HepG2 (cell line): ENCODE results near the gene SGMS1. TPM values are rescaled to one million over a fixed set of nuclear protein-coding genes. Genes with fewer than 3 reads are reported as not detected.

ENCODE experiments used
- AKAP8 ChIP-seq: sonication (generic); formaldehyde crosslinking; IDR thresholded peaks from 2 replicates; pipeline ENCODE4 v1.5.1; 2020; ENCODE audit warnings: mild to moderate bottlenecking, missing genetic modification reagents
- CC2D1A ChIP-seq: sonication (generic); formaldehyde crosslinking; IDR thresholded peaks from 2 replicates; pipeline ENCODE4 v1.8.1; 2023; ENCODE audit warnings: mild to moderate bottlenecking, missing genetic modification reagents
- CHD4 ChIP-seq: fragments of 200-600 bp; sonication (generic); IDR thresholded peaks from 2 replicates; pipeline ENCODE4 v1.7.0; 2017; ENCODE audit warnings: mild to moderate bottlenecking, low read length, borderline replicate concordance
- FOXJ3 ChIP-seq: sonication (generic); formaldehyde crosslinking; IDR thresholded peaks from 2 replicates; pipeline ENCODE4 v1.4.0; 2020; ENCODE audit warnings: missing genetic modification reagents, mild to moderate bottlenecking, borderline replicate concordance
- NFIB ChIP-seq: sonication (generic); formaldehyde crosslinking; IDR thresholded peaks from 2 replicates; pipeline ENCODE4 v1.9.0; 2021; ENCODE audit warnings: missing genetic modification reagents, mild to moderate bottlenecking, borderline replicate concordance
- YY1 ChIP-seq: IDR thresholded peaks from 2 replicates; pipeline ENCODE4 v1.6.1; 2011; ENCODE audit warnings: low read length, low read depth, moderate library complexity, mild to moderate bottlenecking; ENCODE audit not compliant: insufficient read depth, insufficient replicate concordance
- ZFP90 ChIP-seq: sonication (generic); formaldehyde crosslinking; IDR thresholded peaks from 2 replicates; pipeline ENCODE4 v1.8.0; 2022; ENCODE audit warnings: missing genetic modification reagents, mild to moderate bottlenecking, inconsistent platforms, borderline replicate concordance
- ZNF230 ChIP-seq: sonication (generic); formaldehyde crosslinking; IDR thresholded peaks from 2 replicates; pipeline ENCODE4 v1.4.0; 2020; ENCODE audit warnings: mild to moderate bottlenecking, missing genetic modification reagents
- ZNF251 ChIP-seq: sonication (generic); formaldehyde crosslinking; IDR thresholded peaks from 2 replicates; pipeline ENCODE4 v1.9.0; 2021; ENCODE audit warnings: mild to moderate bottlenecking, missing genetic modification reagents
- ZNF367 ChIP-seq: sonication (generic); formaldehyde crosslinking; IDR thresholded peaks from 2 replicates; pipeline ENCODE4 v1.4.0; 2020; ENCODE audit warnings: missing genetic modification reagents, borderline replicate concordance
- ZNF546 ChIP-seq: sonication (generic); formaldehyde crosslinking; conservative IDR thresholded peaks from 2 replicates; pipeline ENCODE4 v1.8.1; 2023; ENCODE audit warnings: mild to moderate bottlenecking, missing genetic modification reagents
- polyA plus RNA-seq, 8 experiments: library from polyadenylated mRNA; depleted of rRNA in 3 of 8; stranded (reverse) in 7 of 8; unstranded in 1 of 8; fragments of >200 nt; fragmentation: Illumina TruSeq in 4 of 8; extraction: Trizol in 4 of 8; gene quantifications; 2 replicates each; pipeline versions ENCODE4 v1.2.1 to v1.2.3, GENCODE V29; 2011 to 2016; ENCODE audit warnings: low read depth in 4 of 8, missing spikeins in 1 of 8, mixed read lengths in 1 of 8; ENCODE audit not compliant: insufficient read depth in 1 of 8
- total RNA-seq, 5 experiments: library from RNA; depleted of rRNA; stranded (reverse); fragments of >200 nt; fragmentation: Illumina TruSeq; extraction: Trizol; gene quantifications; 2 replicates each; pipeline ENCODE4 v1.2.3, GENCODE V29; 2016; ENCODE audit warnings: low read depth in 1 of 5
- TF ChIP-seq, protein P1 (sequence below), 2 experiments: sonication (generic) in 1 of 2; formaldehyde crosslinking in 1 of 2; IDR thresholded peaks; 2 replicates each; pipeline versions ENCODE4 v1.4.0 to v1.6.1; 2016 to 2020; ENCODE audit warnings: borderline replicate concordance in 1 of 2, low read depth in 1 of 2, mild to moderate bottlenecking in 1 of 2, missing genetic modification reagents in 1 of 2
- TF ChIP-seq, protein P2 (sequence below): sonication (generic); formaldehyde crosslinking; conservative IDR thresholded peaks from 2 replicates; pipeline ENCODE4 v1.8.0; 2022; ENCODE audit warnings: missing genetic modification reagents
- TF ChIP-seq, protein P3 (sequence below): IDR thresholded peaks from 2 replicates; pipeline ENCODE4 v1.6.1; 2016; ENCODE audit warnings: missing biosample characterization, missing genetic modification reagents, low read depth
- TF ChIP-seq, protein P4 (sequence below): sonication (generic); formaldehyde crosslinking; conservative IDR thresholded peaks from 2 replicates; pipeline ENCODE4 v1.4.0; 2020; ENCODE audit warnings: missing genetic modification reagents
- TF ChIP-seq, protein P5 (sequence below): sonication (generic); formaldehyde crosslinking; IDR thresholded peaks from 2 replicates; pipeline ENCODE4 v1.4.0; 2020; ENCODE audit warnings: mild to moderate bottlenecking, missing genetic modification reagents
- TF ChIP-seq, protein P6 (sequence below): sonication (generic); formaldehyde crosslinking; IDR thresholded peaks from 2 replicates; pipeline ENCODE4 v1.4.0; 2020; ENCODE audit warnings: mild to moderate bottlenecking, missing genetic modification reagents

SGMS1 gene
- total and polyA plus RNA-seq, 2 of the 13 experiments (the other 11 are each of a cell fraction or from before 2014, with no cell fraction given) = 6.5 to 15.1 TPM

DNA sequence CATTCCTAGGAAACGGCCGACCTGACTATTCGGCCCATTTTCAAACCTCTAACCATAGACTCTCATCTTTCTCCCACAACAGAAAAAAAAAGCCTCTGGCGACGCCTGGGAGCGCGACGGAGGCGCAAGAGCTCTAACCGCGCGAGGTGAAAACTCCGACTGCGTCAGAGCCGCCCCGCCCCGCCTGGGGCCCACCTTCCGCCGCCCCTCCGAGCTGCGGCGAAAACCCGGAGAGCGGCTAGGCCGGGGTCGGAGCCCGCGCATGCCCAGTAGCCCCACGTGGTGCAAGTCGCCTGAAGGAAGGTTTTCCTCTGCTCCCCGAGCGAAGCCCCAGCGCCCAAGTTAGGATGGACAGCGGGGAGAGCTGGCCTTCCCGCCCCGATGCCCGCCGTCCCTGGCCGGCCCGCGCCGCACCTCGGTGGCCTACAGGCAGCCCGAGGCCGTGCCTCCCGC is 683 bp upstream of the SGMS1 start (continued):
- TF ChIP-seq, protein P1, sequence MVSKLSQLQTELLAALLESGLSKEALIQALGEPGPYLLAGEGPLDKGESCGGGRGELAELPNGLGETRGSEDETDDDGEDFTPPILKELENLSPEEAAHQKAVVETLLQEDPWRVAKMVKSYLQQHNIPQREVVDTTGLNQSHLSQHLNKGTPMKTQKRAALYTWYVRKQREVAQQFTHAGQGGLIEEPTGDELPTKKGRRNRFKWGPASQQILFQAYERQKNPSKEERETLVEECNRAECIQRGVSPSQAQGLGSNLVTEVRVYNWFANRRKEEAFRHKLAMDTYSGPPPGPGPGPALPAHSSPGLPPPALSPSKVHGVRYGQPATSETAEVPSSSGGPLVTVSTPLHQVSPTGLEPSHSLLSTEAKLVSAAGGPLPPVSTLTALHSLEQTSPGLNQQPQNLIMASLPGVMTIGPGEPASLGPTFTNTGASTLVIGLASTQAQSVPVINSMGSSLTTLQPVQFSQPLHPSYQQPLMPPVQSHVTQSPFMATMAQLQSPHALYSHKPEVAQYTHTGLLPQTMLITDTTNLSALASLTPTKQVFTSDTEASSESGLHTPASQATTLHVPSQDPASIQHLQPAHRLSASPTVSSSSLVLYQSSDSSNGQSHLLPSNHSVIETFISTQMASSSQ (IDR thresholded peaks at IDR 0.05; ENCODE audit: low read depth) = no peak
- TF ChIP-seq, protein P1 (CRISPR knock-in tag; IDR thresholded peaks at IDR 0.05; ENCODE audit: borderline replicate concordance) = no peak
- TF ChIP-seq ZNF546 (CRISPR knock-in tag) (peak; percentile 93), CHD4 (no peak), AKAP8 (no peak; the same call in 1 of the 2 replicates), FOXJ3 (0 out of 2 replicates have a peak, but pooled peaks have one; percentile 38), NFIB (CRISPR knock-in tag) (no peak), YY1 (no peak), ZNF367 (CRISPR knock-in tag) (no peak; the same call in 1 of the 2 replicates), ZNF230 (CRISPR knock-in tag) (no peak), CC2D1A (CRISPR knock-in tag) (no peak), ZNF251 (CRISPR knock-in tag) (0 out of 2 replicates have a peak, but pooled peaks have one; percentile 14), ZFP90 (0 out of 2 replicates have a peak, but pooled peaks have one; percentile 41)
- TF ChIP-seq, protein P2, sequence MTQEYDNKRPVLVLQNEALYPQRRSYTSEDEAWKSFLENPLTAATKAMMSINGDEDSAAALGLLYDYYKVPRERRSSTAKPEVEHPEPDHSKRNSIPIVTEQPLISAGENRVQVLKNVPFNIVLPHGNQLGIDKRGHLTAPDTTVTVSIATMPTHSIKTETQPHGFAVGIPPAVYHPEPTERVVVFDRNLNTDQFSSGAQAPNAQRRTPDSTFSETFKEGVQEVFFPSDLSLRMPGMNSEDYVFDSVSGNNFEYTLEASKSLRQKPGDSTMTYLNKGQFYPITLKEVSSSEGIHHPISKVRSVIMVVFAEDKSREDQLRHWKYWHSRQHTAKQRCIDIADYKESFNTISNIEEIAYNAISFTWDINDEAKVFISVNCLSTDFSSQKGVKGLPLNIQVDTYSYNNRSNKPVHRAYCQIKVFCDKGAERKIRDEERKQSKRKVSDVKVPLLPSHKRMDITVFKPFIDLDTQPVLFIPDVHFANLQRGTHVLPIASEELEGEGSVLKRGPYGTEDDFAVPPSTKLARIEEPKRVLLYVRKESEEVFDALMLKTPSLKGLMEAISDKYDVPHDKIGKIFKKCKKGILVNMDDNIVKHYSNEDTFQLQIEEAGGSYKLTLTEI (CRISPR knock-in tag) = no peak
- TF ChIP-seq, protein P3, sequence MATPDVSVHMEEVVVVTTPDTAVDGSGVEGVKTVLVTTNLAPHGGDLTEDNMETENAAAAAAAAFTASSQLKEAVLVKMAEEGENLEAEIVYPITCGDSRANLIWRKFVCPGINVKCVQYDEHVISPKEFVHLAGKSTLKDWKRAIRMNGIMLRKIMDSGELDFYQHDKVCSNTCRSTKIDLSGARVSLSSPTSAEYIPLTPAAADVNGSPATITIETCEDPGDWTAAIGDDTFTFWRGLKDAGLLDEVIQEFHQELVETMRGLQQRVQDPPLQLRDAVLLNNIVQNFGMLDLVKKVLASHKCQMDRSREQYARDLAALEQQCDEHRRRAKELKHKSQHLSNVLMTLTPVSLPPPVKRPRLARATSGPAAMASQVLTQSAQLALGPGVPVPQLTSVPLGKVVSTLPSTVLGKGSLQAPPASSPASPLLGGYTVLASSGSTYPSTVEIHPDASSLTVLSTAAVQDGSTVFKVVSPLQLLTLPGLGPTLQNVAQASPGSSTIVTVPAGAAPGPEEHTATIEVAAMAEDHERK (CRISPR knock-in tag) = no peak
- TF ChIP-seq, protein P4, sequence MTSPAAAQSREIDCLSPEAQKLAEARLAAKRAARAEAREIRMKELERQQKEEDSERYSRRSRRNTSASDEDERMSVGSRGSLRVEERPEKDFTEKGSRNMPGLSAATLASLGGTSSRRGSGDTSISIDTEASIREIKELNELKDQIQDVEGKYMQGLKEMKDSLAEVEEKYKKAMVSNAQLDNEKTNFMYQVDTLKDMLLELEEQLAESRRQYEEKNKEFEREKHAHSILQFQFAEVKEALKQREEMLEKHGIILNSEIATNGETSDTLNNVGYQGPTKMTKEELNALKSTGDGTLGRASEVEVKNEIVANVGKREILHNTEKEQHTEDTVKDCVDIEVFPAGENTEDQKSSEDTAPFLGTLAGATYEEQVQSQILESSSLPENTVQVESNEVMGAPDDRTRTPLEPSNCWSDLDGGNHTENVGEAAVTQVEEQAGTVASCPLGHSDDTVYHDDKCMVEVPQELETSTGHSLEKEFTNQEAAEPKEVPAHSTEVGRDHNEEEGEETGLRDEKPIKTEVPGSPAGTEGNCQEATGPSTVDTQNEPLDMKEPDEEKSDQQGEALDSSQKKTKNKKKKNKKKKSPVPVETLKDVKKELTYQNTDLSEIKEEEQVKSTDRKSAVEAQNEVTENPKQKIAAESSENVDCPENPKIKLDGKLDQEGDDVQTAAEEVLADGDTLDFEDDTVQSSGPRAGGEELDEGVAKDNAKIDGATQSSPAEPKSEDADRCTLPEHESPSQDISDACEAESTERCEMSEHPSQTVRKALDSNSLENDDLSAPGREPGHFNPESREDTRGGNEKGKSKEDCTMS (CRISPR knock-in tag) = no peak
- TF ChIP-seq, protein P5, sequence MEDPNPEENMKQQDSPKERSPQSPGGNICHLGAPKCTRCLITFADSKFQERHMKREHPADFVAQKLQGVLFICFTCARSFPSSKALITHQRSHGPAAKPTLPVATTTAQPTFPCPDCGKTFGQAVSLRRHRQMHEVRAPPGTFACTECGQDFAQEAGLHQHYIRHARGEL (CRISPR knock-in tag) = peak; percentile 66; the same call in 1 of the 2 replicates
- TF ChIP-seq, protein P6, sequence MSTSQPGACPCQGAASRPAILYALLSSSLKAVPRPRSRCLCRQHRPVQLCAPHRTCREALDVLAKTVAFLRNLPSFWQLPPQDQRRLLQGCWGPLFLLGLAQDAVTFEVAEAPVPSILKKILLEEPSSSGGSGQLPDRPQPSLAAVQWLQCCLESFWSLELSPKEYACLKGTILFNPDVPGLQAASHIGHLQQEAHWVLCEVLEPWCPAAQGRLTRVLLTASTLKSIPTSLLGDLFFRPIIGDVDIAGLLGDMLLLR (CRISPR knock-in tag) = peak; percentile 72; the same call in 1 of the 2 replicates
